ENCODE data around the gene BOK.

Gene BOK

GRCh38 chr2:241576293-241576654 lies 17.7 kb downstream of the BOK start:
- Histone ChIP-seq H3K4me1 (ENCODE audit: control insufficient read depth, insufficient read depth, low read depth, low read length) (peaks cover 22% of the 10 kb centered on the region), H3K36me3 (ENCODE audit: control insufficient read depth in 1 of 2, insufficient read depth in 2 of 2, low read depth in 1 of 2, low read length in 2 of 2) (peaks cover 17 to 49% of the 10 kb centered on the region in 2 experiments), H2BK12ac (ENCODE audit: low read length in 2 of 2) (no peak overlapping the region), H2AFZ (ENCODE audit: low read depth, low read length) (no peak overlapping the region), H4K8ac (ENCODE audit: low read length) (no peak overlapping the region), H3K14ac (ENCODE audit: low read length in 2 of 2) (no peak overlapping the region), H2BK15ac (ENCODE audit: low read depth, poor library complexity, severe bottlenecking) (no peak overlapping the region), H3K18ac (ENCODE audit: low read depth in 1 of 2, low read length in 2 of 2) (no peak overlapping the region), H3K9me3 (ENCODE audit: control insufficient read depth, low read length) (no peaks in the 10 kb centered on the region), H2AK5ac (ENCODE audit: low read length, severe bottlenecking) (no peak overlapping the region), H3K23ac (ENCODE audit: low read length in 2 of 2) (no peak overlapping the region), H3K9ac (ENCODE audit: low read length) (no peak overlapping the region), H3K4me2 (ENCODE audit: low read length, poor library complexity, severe bottlenecking) (no peak overlapping the region), H2BK120ac (ENCODE audit: low read depth, low read length) (no peak overlapping the region), H2BK5ac (ENCODE audit: low read depth, low read length, poor library complexity, severe bottlenecking) (no peak overlapping the region), H3K27me3 (ENCODE audit: control insufficient read depth in 1 of 2, insufficient read depth in 1 of 2, low read length in 2 of 2) (no peaks in the 10 kb centered on the region), H3K27ac (ENCODE audit: low read length, poor library complexity, severe bottlenecking) (no peak overlapping the region), H3K4me3 (ENCODE audit: insufficient read depth in 1 of 2, low read depth in 1 of 2, low read length in 2 of 2) (no peak overlapping the region), H3K79me1 (replicated peaks; ENCODE audit: low read length, poor library complexity, severe bottlenecking) (peaks cover 6% of the 10 kb centered on the region), H4K91ac (ENCODE audit: low read length) (no peak overlapping the region), H3K4ac (ENCODE audit: low read depth in 1 of 2, low read length in 2 of 2) (no peak overlapping the region)
- DNase-seq: no peak
- 83% methylated on average over 14 of the region's 14 CpGs for WGBS

DNA sequence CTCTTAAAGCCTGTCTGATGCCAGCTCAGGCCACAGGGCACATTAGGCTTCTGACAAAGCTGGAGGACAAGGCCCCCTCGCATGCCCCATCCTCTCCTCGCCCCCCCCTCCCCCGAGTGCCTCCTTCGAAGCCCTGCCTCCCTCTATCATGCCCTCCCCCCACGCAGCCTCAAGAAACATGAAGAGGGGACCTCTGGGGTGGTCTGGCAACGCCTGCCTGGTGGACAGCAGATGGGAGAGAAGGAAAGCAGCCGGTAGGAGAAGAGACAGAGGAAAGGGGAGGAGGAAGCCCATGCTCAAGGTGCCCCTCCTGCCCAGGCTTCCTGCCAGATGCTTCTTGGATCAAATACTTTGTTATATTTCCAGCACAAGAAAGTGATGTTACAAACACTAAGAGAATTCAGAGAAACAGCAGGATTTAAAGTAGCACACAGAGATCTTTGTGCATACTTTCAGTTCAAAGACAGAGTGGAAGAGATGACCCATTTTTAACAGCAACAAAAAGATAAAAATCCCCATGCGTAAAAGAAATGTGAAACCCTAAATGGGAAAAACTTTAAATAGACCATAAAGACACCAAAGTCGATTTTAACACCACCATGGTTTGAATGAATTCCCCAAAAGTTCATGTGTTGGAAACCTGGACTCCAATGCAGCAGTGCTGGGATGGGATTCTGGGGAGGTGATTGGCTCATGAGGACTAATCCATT lies 19.0 kb downstream of the BOK start:
- no peak overlapping the region for H3K18ac ChIP-seq (ENCODE audit: low read depth in 1 of 2, low read length in 2 of 2)
- H3K36me3 ChIP-seq (ENCODE audit: control insufficient read depth in 1 of 2, insufficient read depth in 2 of 2, low read depth in 1 of 2, low read length in 2 of 2): peaks cover 22 to 43% of the 10 kb centered on the region in 2 experiments
- no peak overlapping the region for H3K4me3 ChIP-seq (ENCODE audit: insufficient read depth in 1 of 2, low read depth in 1 of 2, low read length in 2 of 2)
- no peak overlapping the region for H3K9ac ChIP-seq (ENCODE audit: low read length)
- no peak overlapping the region for H2AK5ac ChIP-seq (ENCODE audit: low read length, severe bottlenecking)
- no peak overlapping the region for H2BK12ac ChIP-seq (ENCODE audit: low read length in 2 of 2)
- H3K4me1 ChIP-seq (ENCODE audit: control insufficient read depth, insufficient read depth, low read depth, low read length): peaks cover 20% of the 10 kb centered on the region
- H3K4me2 ChIP-seq (ENCODE audit: low read length, poor library complexity, severe bottlenecking): no peak overlapping the region
- H3K79me1 ChIP-seq (replicated peaks; ENCODE audit: low read length, poor library complexity, severe bottlenecking): peaks cover 2% of the 10 kb centered on the region
- H3K27ac ChIP-seq (ENCODE audit: low read length, poor library complexity, severe bottlenecking): no peak overlapping the region
- H3K14ac ChIP-seq (ENCODE audit: low read length in 2 of 2): no peak overlapping the region
- no peak overlapping the region for H3K4ac ChIP-seq (ENCODE audit: low read depth in 1 of 2, low read length in 2 of 2)
- no peak overlapping the region for H2BK120ac ChIP-seq (ENCODE audit: low read depth, low read length)
- H3K27me3 ChIP-seq (ENCODE audit: control insufficient read depth in 1 of 2, insufficient read depth in 1 of 2, low read length in 2 of 2): no peaks in the 10 kb centered on the region
- no peak overlapping the region for H2AFZ ChIP-seq (ENCODE audit: low read depth, low read length)
- no peak overlapping the region for H3K23ac ChIP-seq (ENCODE audit: low read length in 2 of 2)
- H2BK5ac ChIP-seq (ENCODE audit: low read depth, low read length, poor library complexity, severe bottlenecking): no peak overlapping the region
- H2BK15ac ChIP-seq (ENCODE audit: low read depth, poor library complexity, severe bottlenecking): no peak overlapping the region
- peaks cover 9% of the 10 kb centered on the region for H3K9me3 ChIP-seq (ENCODE audit: control insufficient read depth, low read length)
- H4K91ac ChIP-seq (ENCODE audit: low read length): no peak overlapping the region
- 88% methylated on average over 5 of the region's 9 CpGs for WGBS
- no peak overlapping the region for H4K8ac ChIP-seq (ENCODE audit: low read length)
- DNase-seq: no peak

DNA sequence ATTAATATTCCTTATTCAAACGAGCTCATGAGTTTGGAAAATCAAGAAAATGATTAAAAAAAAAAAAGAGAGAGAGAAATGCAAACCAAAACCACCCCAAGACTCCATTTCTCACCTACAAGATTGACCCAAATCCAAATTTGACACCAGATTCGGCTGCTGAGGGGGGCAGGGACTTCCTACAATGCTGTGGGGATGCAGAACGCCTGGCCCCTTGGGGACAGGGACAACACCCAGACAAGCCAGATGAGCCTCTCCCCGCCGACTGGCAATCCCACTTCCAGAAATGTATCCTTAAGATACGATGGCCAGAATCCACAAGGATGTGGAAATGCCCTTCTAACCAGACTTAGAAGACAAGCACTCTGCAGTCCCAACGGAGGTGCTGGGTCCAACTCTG lies 20.7 kb downstream of the BOK start:
- Histone ChIP-seq H3K14ac (ENCODE audit: low read length in 2 of 2) (no peak overlapping the region), H3K18ac (ENCODE audit: low read depth in 1 of 2, low read length in 2 of 2) (no peak overlapping the region), H2AFZ (ENCODE audit: low read depth, low read length) (no peak overlapping the region), H2BK5ac (ENCODE audit: low read depth, low read length, poor library complexity, severe bottlenecking) (no peak overlapping the region), H4K91ac (ENCODE audit: low read length) (no peak overlapping the region), H3K9me3 (ENCODE audit: control insufficient read depth, low read length) (peaks cover 19% of the 10 kb centered on the region), H3K4ac (ENCODE audit: low read depth in 1 of 2, low read length in 2 of 2) (no peak overlapping the region), H3K4me3 (ENCODE audit: insufficient read depth in 1 of 2, low read depth in 1 of 2, low read length in 2 of 2) (no peak overlapping the region), H3K23ac (ENCODE audit: low read length in 2 of 2) (no peak overlapping the region), H3K4me2 (ENCODE audit: low read length, poor library complexity, severe bottlenecking) (no peak overlapping the region), H3K27me3 (ENCODE audit: control insufficient read depth in 1 of 2, insufficient read depth in 1 of 2, low read length in 2 of 2) (no peaks in the 10 kb centered on the region), H3K36me3 (ENCODE audit: control insufficient read depth in 1 of 2, insufficient read depth in 2 of 2, low read depth in 1 of 2, low read length in 2 of 2) (peaks cover 32 to 48% of the 10 kb centered on the region in 2 experiments), H3K9ac (ENCODE audit: low read length) (no peak overlapping the region), H2AK5ac (ENCODE audit: low read length, severe bottlenecking) (no peak overlapping the region), H2BK15ac (ENCODE audit: low read depth, poor library complexity, severe bottlenecking) (no peak overlapping the region), H3K79me1 (replicated peaks; ENCODE audit: low read length, poor library complexity, severe bottlenecking) (peaks cover 2% of the 10 kb centered on the region), H3K27ac (ENCODE audit: low read length, poor library complexity, severe bottlenecking) (no peak overlapping the region), H3K4me1 (ENCODE audit: control insufficient read depth, insufficient read depth, low read depth, low read length) (peaks cover 22% of the 10 kb centered on the region), H4K8ac (ENCODE audit: low read length) (no peak overlapping the region), H2BK120ac (ENCODE audit: low read depth, low read length) (no peak overlapping the region), H2BK12ac (ENCODE audit: low read length in 2 of 2) (no peak overlapping the region)
- no peak for DNase-seq
- 98% methylated on average over 6 of the region's 7 CpGs for WGBS

DNA sequence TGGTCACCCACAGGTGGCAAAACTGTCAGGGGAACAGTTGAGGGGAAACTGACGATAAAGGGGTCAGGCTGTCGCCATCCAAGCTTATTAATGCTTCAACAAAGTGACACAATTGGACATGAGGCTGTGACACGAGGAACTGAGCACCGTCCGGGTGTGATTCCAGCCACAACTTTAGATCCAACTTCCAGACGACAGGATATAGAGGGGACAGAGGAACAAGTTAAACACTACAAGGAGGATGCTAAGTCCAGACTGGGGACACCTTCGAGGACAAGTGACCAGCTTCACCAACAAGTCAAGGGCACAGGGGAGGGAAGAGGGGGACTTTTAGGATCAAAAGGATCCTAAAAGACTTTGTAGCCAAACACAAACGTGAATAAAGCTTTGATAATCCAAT lies 23.8 kb downstream of the BOK start:
- Histone ChIP-seq H4K8ac (ENCODE audit: low read length) (no peak overlapping the region), H3K36me3 (ENCODE audit: control insufficient read depth in 1 of 2, insufficient read depth in 2 of 2, low read depth in 1 of 2, low read length in 2 of 2) (peaks cover 49 to 55% of the 10 kb centered on the region in 2 experiments), H2BK15ac (ENCODE audit: low read depth, poor library complexity, severe bottlenecking) (no peak overlapping the region), H2BK12ac (ENCODE audit: low read length in 2 of 2) (no peak overlapping the region), H3K18ac (ENCODE audit: low read depth in 1 of 2, low read length in 2 of 2) (no peak overlapping the region), H3K27ac (ENCODE audit: low read length, poor library complexity, severe bottlenecking) (no peak overlapping the region), H3K27me3 (ENCODE audit: control insufficient read depth in 1 of 2, insufficient read depth in 1 of 2, low read length in 2 of 2) (no peaks in the 10 kb centered on the region), H3K9ac (ENCODE audit: low read length) (no peak overlapping the region), H3K79me1 (replicated peaks; ENCODE audit: low read length, poor library complexity, severe bottlenecking) (peaks cover 16% of the 10 kb centered on the region), H3K4me2 (ENCODE audit: low read length, poor library complexity, severe bottlenecking) (no peak overlapping the region), H2BK5ac (ENCODE audit: low read depth, low read length, poor library complexity, severe bottlenecking) (no peak overlapping the region), H2AK5ac (ENCODE audit: low read length, severe bottlenecking) (no peak overlapping the region), H3K4ac (ENCODE audit: low read depth in 1 of 2, low read length in 2 of 2) (no peak overlapping the region), H3K23ac (ENCODE audit: low read length in 2 of 2) (no peak overlapping the region), H2AFZ (ENCODE audit: low read depth, low read length) (no peak overlapping the region), H4K91ac (ENCODE audit: low read length) (no peak overlapping the region), H3K9me3 (ENCODE audit: control insufficient read depth, low read length) (peaks cover 46% of the 10 kb centered on the region), H2BK120ac (ENCODE audit: low read depth, low read length) (no peak overlapping the region), H3K4me3 (ENCODE audit: insufficient read depth in 1 of 2, low read depth in 1 of 2, low read length in 2 of 2) (no peak overlapping the region), H3K14ac (ENCODE audit: low read length in 2 of 2) (no peak overlapping the region), H3K4me1 (ENCODE audit: control insufficient read depth, insufficient read depth, low read depth, low read length) (peaks cover 6% of the 10 kb centered on the region)
- no peak for DNase-seq
- WGBS: 98% methylated on average over 8 of the region's 8 CpGs

Measured in mesenchymal stem cell (in vitro differentiated cells and primary cell).